Posterior cingulate gyrus (tissue), 11 donors: Measurements from ENCODE around the gene ETF1.
"Not testable (repeated sequence)": the region's sequence is repeated elsewhere in the genome, so short reads cannot be mapped to it uniquely, and the experiment has no call there.

Experiments used
- DNase-seq, 10 donors: peaks; one replicate each; pipeline versions ENCODE4 v3.0.0 to v3.0.0-alpha.2; 2020 to 2021; ENCODE audit warnings: mixed read lengths in 3 of 10
- intact Hi-C: fragments of 100-400 bp; cut with DNase I; formaldehyde crosslinking; loops from one replicate; pipeline ENCODE4 v1.15.1; 2023

The ETF1 gene

DNA sequence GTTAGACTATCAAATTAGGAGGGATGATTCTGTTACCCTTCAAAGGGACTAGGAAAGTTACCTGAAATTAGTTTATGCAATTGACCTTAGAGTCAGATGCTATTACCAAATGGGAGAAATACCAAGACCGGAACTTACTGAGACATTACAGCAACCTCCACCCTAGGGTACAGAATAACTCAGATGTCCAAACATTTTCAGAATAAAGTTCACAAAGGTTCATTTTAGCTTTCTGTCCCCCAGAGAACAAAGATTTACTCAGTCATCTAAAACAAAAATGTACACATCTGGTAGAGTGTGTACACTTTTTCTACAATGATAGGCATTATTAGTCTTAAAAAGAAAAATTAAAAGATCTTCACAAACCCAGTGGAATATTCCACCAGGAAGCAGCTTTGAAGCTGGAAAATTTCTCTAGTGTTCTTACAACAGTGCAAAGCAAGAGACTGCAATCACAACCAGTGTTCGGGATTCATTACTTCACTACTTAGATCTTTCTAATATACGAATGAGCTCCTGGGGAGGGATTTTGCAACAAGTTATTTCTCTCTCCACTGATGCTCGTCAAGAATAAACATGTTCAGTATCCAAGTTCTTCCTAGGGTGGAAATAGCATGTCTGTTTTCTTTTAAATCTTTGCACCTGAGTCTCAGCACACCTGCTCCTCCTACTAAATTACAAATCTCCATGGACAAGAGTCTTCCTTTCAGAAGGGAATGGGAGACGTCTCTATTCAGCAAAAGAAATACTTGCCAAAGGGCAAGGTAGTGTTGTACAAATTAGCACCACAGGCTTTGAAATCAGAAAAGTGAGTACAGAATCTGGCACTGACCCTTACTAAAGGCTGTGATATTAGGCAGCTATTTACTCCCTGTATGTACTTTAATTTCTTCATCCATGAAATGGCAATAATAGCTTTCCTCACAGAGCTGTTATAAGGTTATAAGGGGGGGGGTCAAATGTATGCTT is 8.8 kb downstream of the ETF1 start:
- intact Hi-C loops, result no loop called here
- DNase-seq, result no peak

DNA sequence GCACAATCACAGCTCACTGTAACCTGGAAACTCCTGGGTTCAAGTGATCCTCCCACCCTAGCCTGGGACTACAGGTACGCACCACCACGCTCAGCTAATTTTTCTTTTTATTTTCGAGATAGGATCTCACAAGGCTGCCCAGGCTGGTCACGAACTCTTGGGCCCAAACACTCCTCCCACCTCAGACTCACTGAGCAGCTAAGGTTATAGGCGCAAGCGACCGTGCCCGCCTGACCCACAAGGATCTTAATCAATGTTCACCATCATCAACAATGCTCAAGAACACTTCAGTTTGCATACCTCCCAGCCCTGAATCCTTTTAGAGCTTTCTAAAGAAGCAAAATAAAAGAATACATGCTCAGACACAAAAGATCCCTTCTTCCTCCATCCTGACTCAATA is 13.2 kb downstream of the ETF1 start:
- DNase-seq, result no peak
- intact Hi-C loops, result no loop called here

DNA sequence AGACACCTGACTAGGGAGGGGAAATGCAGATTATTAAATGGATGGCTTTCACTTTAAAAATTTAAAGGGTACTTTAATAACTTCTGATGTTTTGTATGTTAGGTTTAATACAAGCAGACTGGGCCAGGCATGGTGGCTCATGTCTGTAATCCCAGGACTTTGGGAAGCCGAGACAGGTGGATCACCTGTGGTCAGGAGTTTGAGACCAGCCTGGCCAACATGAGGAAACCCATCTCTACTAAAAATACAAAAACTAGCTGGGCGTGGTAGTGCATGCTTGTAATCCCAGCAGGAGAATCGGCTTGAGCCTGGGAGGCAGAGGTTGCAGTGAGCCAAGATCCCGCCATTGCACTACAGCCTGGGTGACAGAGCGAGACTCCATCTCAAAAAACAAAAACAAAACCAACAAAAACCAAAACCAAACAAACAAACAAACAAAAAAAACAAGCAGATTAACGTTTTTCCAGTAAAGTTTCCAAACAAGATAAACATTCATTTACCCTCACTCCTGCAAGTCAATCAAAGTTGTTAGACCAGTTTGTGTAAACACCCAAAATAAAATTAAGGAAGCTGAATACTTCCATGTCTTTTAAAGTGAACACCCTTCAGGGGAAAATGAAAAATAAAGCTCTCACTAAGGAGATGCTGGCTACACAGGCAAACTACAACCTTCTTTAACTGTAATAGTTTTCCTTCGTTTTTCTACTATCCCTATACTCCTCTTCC is 14.1 kb downstream of the ETF1 start:
- intact Hi-C loops, result no loop called here
- DNase-seq, result no peak

DNA sequence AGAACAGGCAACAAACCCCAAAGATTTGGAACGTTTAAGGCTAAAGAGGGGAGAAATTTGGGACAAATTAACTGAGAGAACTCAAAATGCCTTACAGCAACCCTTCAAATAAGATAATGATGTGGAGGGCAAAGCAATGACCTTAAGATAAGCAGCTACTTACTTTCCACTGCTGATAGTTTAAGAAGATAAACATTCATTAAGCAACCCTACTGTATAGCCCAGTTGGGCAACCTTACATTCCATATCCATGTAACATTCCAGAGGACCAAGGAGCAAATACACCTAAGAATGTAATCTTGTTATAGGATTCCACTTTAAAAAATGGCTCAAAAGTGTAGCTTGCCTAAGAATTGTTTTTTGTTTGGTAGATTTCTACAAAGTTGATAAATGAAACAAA is 14.8 kb downstream of the ETF1 start:
- DNase-seq, result no peak
- intact Hi-C loops, result no loop called here

DNA sequence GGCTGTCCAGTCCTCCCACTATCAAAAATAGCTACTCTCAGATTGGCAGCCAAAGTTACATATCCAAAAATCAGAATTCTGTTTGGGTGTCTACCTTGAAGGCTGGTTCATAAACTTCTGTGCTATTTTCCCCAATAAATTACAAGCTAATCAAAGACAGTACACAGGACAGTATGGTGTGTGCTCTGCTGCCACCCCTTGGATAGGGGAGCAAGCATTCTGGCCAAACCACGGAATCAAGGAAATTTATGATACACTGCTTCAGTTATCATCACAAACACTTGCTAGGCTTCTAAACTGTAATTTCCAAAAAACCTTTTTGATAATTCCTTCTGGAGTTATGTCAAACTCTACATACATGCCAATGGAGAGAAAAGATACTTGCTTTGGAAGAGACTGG is 15.9 kb downstream of the ETF1 start:
- no peak for DNase-seq
- intact Hi-C loops, result no loop called here

DNA sequence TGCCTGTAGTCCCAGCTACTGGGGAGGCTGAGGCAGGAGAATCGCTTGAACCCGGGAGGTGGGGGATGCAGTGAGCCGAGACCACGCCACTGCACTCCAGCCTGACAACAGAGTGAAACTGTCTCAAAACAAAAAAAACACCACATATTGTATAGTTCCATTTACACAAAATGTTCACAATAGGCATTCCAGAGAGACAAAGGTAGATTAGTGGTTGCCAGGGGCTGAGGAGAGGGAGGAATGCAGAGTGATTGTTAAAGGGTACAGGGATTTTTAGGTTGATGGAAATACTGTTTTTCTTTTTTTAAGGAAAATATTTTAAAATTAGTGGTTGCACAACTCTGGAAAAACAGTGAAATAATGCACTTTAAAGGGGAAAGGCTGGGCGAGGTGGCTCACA is 19.6 kb downstream of the ETF1 start:
- intact Hi-C loops, result no loop called here
- DNase-seq, result no peak

DNA sequence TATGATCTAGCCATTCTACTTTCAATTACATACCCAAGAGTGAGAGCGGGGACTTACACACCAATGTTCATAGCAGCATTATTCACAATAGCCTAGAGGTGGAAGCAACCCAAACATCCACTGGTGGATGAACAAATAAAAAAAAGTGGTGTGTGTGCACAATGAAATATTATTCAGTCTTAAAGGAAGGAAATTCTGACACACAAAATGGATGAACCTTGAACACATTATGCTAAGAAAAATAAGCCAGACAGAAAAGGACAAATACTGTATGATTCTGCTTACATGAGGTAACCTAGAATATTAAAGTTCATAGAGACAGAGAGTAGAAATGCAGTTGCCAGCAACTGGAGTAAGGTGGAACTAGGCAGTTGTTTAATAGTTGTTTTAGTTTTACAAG is 22.1 kb downstream of the ETF1 start:
- intact Hi-C loops, result no loop called here
- DNase-seq, result no peak

DNA sequence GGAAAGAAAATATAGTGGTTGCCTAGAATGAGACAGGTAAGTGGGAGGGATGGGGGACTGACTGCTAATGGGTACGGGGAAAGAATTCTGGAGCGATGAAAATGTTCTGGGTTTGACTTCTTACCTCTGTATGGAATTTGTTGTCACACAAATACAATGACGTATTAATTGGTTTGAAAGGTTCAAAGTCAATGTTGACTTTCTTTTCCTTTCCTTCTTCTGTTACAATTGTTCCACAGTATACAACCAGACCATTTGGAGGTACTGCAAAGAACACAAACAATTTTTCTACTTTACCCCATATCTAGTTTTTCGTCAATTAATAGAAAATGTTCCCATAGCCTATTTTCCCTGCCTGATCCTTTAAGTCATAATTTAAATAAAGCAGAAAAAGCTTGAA is 25.6 kb downstream of the ETF1 start:
- intact Hi-C loops, result no loop called here
- no peak for DNase-seq

DNA sequence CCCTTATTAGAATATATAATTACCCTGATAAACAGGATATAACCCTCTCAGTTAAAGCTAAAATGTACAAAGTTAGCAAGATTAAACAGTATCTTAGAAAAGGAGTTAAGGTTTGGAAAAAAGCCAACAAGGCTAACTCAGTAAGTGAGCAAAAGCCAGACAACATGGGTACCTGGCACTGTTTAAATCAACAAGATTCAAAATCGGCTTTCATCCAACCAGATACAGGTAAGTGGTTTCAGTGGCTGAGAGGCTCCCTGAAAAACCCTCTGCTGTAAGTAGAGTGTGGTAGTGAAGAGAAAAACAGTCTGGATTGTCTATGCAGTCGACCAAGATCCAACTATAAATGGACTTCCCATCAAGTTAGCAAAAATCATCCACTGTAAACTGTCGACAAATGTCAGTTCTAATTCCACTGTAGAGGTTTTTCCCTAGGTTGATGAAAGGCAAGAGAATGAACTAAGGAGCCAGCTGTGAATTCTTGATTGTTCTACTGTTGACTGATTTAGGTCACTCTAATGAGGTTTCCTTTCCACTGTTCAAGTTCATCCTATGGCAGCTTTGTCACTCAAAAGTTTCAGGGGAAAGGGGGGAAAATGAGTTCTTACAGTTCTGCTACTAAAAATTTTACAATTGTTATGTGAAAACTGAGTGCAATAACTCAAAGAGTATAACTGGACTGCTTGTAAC is 27.3 kb downstream of the ETF1 start:
- intact Hi-C loops, result no loop called here

DNA sequence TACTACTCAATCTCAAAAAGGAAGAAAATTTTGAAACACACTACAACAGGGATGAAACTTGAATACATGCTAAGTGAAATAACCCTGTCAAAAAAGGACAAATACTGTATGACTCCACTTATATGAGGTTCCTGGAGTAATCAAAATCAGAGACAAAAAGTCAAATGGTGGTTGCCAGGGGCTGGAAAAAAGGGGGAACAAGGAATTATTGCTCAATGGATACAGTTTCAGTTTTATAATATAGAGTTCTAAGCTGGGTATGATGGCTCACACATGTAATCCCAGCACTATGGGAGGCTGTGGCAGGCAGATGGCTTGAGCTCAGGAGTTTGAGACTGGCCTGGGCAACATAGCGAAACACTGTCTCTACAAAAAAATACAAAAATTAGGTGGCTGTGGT is 29.0 kb downstream of the ETF1 start:
- intact Hi-C loops, result no loop called here
- no peak for DNase-seq

More for the DNA sequence above, 27.3 kb downstream of the ETF1 start:
- no peak for DNase-seq

DNA sequence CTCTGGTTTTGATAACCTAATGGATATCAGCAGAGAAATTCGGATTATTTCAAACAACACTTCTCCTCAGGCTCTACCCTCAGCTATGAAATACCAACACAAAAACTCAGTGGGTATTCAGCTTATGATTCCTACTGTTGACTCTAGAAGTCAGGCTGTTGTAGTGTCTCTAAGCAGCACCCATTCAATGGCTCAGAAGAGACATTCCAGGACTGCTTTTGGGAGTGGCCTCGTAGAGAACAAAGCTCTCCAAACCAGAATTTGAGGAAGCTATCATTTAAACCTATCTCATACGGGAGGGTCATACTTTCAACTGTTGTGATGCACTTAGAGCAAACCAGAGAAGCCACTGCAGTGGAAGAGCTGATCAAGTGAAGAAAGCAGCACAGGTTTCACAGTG is 34.1 kb downstream of the ETF1 start:
- intact Hi-C loops, result no loop called here
- DNase-seq, result no peak

DNA sequence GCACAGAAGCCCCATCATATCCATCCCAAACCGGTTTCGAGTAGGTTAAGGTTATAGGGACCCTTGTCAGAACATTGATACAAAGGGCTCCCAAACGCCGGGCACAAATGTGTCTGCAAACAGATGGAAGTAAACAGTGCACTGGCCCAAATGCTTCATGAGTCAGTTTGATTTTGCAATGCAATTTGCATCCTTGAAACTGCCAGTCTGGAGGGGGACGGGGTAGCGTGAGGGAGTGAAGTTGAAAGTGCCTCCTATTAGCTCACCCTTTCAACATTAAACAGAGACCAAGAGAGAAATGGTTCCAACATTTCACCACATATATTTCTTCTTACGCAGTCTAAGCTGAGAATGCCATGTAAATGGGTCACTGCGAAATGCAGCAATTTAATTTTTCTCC is 35.6 kb downstream of the ETF1 start:
- intact Hi-C loops, DNase-seq: not testable (repeated sequence)

DNA sequence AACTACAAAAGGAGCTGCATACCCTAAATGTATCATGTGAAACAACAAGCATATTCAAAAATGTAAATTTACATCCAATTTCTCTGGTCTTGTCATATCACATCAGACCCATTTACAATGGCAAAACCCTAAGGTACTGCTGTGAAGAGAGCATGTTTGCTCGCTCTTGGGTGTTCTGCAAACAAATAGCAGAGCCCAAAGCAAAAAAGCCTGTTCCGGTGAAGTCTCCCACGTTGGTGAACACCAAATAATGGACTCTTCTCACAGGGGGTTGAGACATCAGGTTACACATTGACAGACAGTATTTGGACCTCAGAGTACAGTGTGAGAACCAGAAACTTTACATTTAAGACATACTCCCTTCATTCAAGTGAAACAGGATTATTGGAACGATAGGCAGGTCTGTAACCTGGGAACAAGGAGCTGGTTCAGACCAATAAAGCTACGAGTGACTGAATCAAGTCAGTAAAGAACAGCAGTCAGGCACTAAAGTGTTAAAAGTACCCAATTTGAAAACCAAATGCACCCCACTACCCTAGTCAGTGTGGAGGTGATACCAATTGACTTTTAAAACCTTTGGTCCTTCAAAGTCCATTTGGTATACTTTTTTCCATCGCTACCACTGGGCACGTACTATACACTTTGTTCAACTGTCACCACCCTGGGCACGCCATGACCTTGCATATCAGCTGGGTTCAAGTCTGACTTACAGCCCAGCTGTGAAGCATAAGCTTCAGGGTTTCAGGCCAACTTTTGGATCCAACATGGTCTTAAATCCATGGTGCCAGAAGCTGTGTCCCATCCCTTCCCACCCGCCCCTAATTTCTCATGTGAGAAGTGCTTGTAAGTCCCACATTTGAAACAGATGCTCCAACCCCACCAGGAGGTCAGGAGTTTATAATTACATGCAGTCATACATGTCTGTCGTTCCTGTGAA is 36.4 kb downstream of the ETF1 start:
- intact Hi-C loops, result no loop called here
- DNase-seq, result no peak

DNA sequence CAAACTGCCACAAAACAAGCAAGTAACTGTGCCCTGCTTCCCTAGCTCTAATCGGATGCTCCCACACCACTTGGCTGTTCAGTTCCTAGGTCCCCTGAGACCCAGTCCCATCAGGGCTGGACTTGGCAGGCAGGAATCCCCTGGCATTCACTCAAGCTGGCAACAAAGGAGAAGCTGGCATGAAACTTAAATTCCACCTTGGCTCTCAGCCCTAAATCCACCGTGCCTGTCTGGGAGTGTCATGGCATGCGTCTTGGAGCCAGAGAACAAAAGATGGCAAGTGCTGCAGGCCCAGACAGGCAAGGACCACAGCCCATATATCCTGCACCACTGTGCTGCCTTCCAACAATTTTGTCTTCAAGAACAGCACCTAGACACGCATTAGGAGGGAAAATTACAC is 38.2 kb downstream of the ETF1 start:
- intact Hi-C loops, result no loop called here
- DNase-seq, result peak in 1 of 10 donors; percentile 20

DNA sequence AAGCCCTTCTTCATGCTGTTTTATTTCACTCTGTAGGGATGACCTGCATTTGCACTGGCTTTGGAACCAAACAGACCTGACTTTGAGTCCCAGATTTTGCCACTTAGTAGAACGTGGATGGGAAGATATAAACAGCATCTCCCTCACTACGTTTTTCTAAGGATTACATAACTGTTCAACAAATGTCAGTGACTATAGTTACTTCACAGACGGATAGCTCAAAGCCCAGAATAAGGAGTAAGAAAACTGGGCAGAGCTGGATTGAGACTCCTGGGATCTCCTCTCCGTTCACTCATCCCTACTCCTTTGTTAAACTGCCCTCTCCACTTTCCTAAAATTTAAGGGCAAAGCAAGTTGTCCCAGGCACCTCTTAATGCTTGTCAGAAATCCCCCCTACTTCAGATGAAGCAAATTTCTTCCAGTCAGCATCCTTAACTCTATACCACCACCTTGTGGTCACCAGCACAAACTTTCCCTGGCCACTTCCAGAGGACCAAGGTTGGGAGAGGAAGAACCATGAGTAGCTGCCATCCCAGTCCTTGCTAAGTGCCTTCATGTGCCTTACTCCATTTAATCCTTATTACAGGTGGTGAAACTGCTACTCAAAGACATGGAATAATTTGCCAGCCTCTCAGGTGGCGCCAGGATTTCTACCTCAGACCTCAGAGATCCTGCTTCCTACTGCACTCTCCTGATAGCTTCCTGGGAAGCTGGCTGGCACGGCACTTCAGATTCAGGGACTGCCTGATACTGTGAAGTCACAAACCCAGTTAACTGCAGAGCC is 39.4 kb downstream of the ETF1 start:
- peak in 3 of 10 donors; percentile 41 to 50 (median 47) for DNase-seq
- intact Hi-C loops, result loop anchor here (1.0 kb wide), 2 partner anchors 39 to 53 kb away; no protein-coding TSS in a partner anchor

DNA sequence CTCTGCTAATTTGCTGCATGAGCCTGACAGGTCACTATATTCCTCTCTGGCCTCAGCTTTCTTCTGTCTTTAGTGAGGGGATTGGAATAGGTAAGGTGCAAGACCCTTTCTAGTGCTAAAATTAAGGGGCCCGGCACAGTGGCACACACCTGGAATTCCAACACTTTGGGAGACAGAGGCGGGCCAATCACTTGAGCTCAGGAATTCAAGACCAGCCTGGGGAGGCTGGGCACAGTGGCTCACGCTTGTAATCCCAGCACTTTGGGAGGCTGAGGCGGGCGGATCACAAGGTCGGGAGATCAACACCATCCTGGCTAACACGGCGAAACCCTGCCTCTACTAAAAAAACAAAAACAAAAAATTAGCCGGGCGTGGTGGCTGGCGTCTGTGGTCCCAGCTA is 40.5 kb downstream of the ETF1 start:
- intact Hi-C loops, result no loop called here
- peak in 1 of 10 donors; percentile 31 for DNase-seq

DNA sequence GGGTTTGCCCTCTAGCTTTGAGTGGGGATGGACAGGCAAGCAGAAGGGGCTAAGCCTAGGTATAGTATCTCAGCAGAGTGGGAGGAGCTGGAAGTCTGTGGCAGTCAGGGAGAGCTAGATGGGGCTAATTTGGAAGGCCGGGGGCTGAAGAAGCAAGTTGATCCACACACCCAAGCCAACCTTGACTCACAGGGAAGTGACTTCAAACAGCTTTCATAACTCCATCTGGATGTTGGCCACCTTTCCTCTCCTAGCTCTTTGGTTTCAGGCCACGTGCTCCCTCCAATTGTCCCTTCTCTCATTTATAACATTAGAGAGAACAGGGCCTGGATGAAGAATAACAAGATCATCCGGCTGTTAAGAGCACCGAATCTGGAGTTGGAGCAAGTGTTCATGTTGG is 40.9 kb downstream of the ETF1 start:
- DNase-seq, result peak in 2 of 10 donors; percentile 13 to 20
- intact Hi-C loops, result no loop called here

DNA sequence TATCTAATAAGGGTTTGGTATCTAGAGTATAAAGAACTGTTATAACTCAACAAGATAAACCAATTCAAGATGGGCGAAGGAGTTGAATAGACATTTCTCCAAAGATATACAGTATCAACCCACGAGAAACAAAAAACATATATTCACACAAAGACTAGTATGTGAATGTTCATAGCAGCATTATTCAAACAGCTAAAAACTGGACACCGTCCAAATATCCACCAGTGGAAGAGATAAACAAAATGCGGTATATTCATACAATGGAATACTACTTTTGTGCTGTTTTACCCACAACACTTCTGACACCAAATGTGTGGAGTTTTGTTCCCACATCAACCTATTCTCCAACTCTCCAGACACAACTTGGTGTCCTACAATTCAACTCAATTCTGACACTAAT is 44.7 kb downstream of the ETF1 start:
- no peak for DNase-seq
- intact Hi-C loops, result no loop called here

DNA sequence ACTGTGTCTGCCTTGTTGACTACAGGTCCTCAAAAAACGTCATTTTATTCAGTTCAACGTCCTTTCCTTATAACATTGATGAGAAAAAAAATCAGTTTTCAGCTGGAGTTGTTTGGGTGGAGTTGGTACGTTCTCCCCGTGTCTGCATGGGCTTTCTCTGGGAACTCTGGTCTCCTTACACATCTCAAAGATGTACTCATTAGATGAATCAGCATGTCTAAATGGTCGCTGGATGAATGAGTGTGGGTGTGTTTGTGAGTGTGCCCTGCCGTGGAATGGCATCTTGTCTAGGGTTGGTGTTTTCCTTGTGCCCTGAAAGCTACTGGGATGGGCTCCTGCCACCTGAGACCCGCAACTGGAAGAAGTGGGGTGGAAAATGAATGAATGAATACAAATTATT is 47.7 kb downstream of the ETF1 start:
- no peak for DNase-seq

More for the DNA sequence above, 47.7 kb downstream of the ETF1 start:
- intact Hi-C loops, result no loop called here
